A673 (cell line): ENCODE results near the gene NPTN. TPM values are rescaled to one million over a fixed set of nuclear protein-coding genes. Genes with fewer than 3 reads are reported as not detected.

Experiments used
- BruUV-seq: library from RNA; stranded (reverse); fragments of 400-500 nt; replicated peaks from 2 replicates; lab custom pipeline; 2021; lab: Mats Ljungman, UMichigan
- CTCF ChIA-PET: fragments of 300-600 bp; sonication (Branson Sonifier 250); formaldehyde crosslinking; loops from one replicate; lab custom pipeline; 2022; ENCODE audit warnings: antibody characterized with exemption; lab: Charles Lee
- POLR2A ChIA-PET: fragments of 300-600 bp; sonication (Branson Sonifier 250); formaldehyde crosslinking; loops from one replicate; lab custom pipeline; 2022; ENCODE audit warnings: antibody characterized with exemption; ENCODE audit not compliant: low non-redundant PET; lab: Charles Lee
- DNase-seq: peaks from one replicate; pipeline ENCODE4 v3.0.0-alpha.2; 2015; ENCODE audit warnings: low spot score
- H3K27ac ChIP-seq: fragments of 200-600 bp; sonication (generic); 2 replicates; pipeline ENCODE4 v1.5.1; 2016; ENCODE audit warnings: mixed run types, low read depth, mild to moderate bottlenecking, mixed read lengths, antibody characterized with exemption, low read length; ENCODE audit not compliant: poor library complexity, severe bottlenecking
- H3K27me3 ChIP-seq: fragments of 200-600 bp; sonication (generic); replicated peaks from 2 replicates; pipeline ENCODE4 v1.6.1; 2017; ENCODE audit warnings: mixed run types, low read depth, mild to moderate bottlenecking, mixed read lengths, antibody characterized with exemption, low read length; ENCODE audit not compliant: insufficient read depth, poor library complexity
- H3K36me3 ChIP-seq: fragments of 200-600 bp; sonication (generic); 2 replicates; pipeline ENCODE4 v1.6.1; 2016; ENCODE audit warnings: mixed run types, mild to moderate bottlenecking, mixed read lengths, antibody characterized with exemption, low read length; ENCODE audit not compliant: insufficient read depth, poor library complexity, severe bottlenecking
- H3K4me1 ChIP-seq: fragments of 200-600 bp; sonication (generic); 2 replicates; pipeline ENCODE4 v1.6.1; 2017; ENCODE audit warnings: mixed run types, mild to moderate bottlenecking, mixed read lengths, antibody characterized with exemption, low read length; ENCODE audit not compliant: insufficient read depth, poor library complexity, severe bottlenecking
- H3K4me3 ChIP-seq: fragments of 200-600 bp; sonication (generic); 2 replicates; pipeline ENCODE4 v1.5.1; 2016; ENCODE audit warnings: low read depth, mixed run types, mild to moderate bottlenecking, mixed read lengths, low read length; ENCODE audit not compliant: poor library complexity, severe bottlenecking
- H3K9me3 ChIP-seq: fragments of 200-600 bp; sonication (generic); 2 replicates; pipeline ENCODE4 v1.6.1; 2016; ENCODE audit warnings: mixed run types, low read depth, mild to moderate bottlenecking, mixed read lengths, antibody characterized with exemption, low read length; ENCODE audit not compliant: poor library complexity, severe bottlenecking
- CTCF ChIP-seq: fragments of 300-800, 200-600 bp; sonication (generic); conservative IDR thresholded peaks from 2 replicates; pipeline ENCODE4 v1.5.1; 2017; ENCODE audit warnings: low read depth, mild to moderate bottlenecking, antibody characterized with exemption, low read length, moderate library complexity, mixed read lengths
- EZH2 ChIP-seq: fragments of 200-600 bp; sonication (generic); IDR thresholded peaks from 2 replicates; pipeline ENCODE4 v1.6.1; 2017; ENCODE audit warnings: borderline replicate concordance, low read depth, mild to moderate bottlenecking, mixed read lengths, antibody characterized with exemption, low read length; ENCODE audit not compliant: poor library complexity, severe bottlenecking
- intact Hi-C: fragments of 100-400 bp; cut with micrococcal nuclease; formaldehyde crosslinking; loops from one replicate; pipeline ENCODE4 v1.10.0; 2022; ENCODE audit not compliant: unreplicated experiment
- total RNA-seq: library from RNA; stranded (reverse); gene quantifications from 2 replicates; pipeline ENCODE4 v1.2.3, GENCODE V29; 2021

The NPTN gene
- total RNA-seq, 1 experiment from 2014 or later = 101 TPM

GRCh38 chr15:73660455-73660854 is 27.3 kb upstream of the NPTN start:
- Histone ChIP-seq H3K36me3 (no peaks in the 10 kb centered on the region), H3K4me1 (no peaks in the 10 kb centered on the region), H3K27ac (no peak overlapping the region), H3K4me3 (no peak overlapping the region), H3K9me3 (no peaks in the 10 kb centered on the region), H3K27me3 (no peaks in the 10 kb centered on the region)
- no TSS peak for BruUV-seq
- intact Hi-C loops = no loop called here
- POLR2A ChIA-PET = no interaction called here
- CTCF ChIA-PET = interaction anchor here (0.6 kb wide), 1 partner anchor 119 kb away, joined by 3 read pairs; no protein-coding TSS in a partner anchor
- TF ChIP-seq CTCF (no peak), EZH2 (no peak)
- no peak for DNase-seq

GRCh38 chr15:73658645-73659044 is 25.5 kb upstream of the NPTN start:
- TF ChIP-seq CTCF (no peak), EZH2 (no peak)
- no peak for DNase-seq
- H3K27me3 ChIP-seq = no peaks in the 10 kb centered on the region
- intact Hi-C loops = no loop called here
- ChIA-PET CTCF (no interaction called here), POLR2A (no interaction called here)
- H3K4me1 ChIP-seq = no peaks in the 10 kb centered on the region
- no TSS peak for BruUV-seq
- no peak overlapping the region for H3K4me3 ChIP-seq
- no peaks in the 10 kb centered on the region for H3K9me3 ChIP-seq
- H3K27ac ChIP-seq = no peak overlapping the region
- no peaks in the 10 kb centered on the region for H3K36me3 ChIP-seq

GRCh38 chr15:73655724-73656123 is 22.5 kb upstream of the NPTN start:
- Histone ChIP-seq H3K27ac (no peak overlapping the region), H3K4me1 (no peaks in the 10 kb centered on the region), H3K27me3 (no peaks in the 10 kb centered on the region), H3K9me3 (no peaks in the 10 kb centered on the region), H3K36me3 (no peaks in the 10 kb centered on the region), H3K4me3 (no peak overlapping the region)
- intact Hi-C loops = no loop called here
- CTCF ChIA-PET = no interaction called here
- no TSS peak for BruUV-seq
- TF ChIP-seq CTCF = no peak
- TF ChIP-seq EZH2 = no peak
- POLR2A ChIA-PET = no interaction called here
- DNase-seq = peak; percentile 23
